ENCODE measurements around the gene COL6A2.

Gene COL6A2

DNA sequence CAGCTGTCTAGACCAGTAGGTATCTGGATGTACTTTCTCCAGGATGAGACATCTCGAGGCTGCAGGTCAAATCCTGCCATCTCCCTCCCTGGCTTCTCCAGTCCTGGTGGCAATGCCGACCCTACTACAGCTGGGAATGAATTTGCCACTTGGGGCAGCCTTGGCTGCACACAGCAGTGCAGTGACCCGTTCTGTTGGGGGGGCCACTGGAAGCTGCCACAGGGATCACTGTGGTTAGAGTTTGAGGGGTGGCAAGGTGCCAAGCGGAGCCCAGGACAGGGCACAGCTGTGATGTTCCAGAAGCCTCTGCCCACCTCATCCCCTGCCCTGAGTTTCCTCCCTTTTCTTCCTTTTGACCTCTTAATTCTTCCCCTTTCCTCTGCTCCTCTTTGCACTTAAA lies 17.1 kb downstream of the COL6A2 start:
- no peak for DNase-seq (ENCODE audit: low read depth)

DNA sequence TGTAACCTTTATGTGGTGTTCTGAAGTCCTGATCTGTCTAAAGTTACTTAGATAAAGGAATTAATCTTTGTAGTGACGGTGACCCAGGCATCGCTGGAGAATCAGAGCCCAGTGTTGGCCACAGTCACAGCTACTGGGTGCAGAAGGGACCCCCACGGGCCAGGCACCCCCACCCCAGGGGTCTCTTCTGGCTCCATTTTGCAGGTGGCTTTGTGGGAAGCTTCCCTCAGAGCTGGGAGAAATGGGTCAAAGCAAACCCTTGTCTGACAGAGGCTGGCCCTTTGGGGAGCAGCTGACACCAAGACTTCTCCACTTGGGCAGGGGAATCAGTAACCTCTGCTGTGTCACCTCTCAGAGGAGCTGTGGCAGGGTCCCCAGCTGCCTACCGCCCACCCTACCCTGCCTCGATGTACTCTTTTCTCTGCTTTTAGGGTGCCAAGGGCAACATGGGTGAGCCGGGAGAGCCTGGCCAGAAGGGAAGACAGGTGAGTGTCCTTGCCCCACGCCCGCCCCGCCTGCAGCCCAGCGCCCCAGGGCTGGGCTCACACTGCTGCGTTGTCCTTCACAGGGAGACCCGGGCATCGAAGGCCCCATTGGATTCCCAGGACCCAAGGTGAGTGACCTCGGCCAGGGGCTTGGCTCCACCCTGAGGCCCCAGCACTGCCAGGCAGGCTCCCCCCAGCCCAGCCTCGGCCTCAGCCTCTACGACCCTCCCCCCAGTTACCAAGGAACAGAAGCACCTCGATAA lies 17.7 kb downstream of the COL6A2 start:
- no peak for DNase-seq (ENCODE audit: low read depth)

DNA sequence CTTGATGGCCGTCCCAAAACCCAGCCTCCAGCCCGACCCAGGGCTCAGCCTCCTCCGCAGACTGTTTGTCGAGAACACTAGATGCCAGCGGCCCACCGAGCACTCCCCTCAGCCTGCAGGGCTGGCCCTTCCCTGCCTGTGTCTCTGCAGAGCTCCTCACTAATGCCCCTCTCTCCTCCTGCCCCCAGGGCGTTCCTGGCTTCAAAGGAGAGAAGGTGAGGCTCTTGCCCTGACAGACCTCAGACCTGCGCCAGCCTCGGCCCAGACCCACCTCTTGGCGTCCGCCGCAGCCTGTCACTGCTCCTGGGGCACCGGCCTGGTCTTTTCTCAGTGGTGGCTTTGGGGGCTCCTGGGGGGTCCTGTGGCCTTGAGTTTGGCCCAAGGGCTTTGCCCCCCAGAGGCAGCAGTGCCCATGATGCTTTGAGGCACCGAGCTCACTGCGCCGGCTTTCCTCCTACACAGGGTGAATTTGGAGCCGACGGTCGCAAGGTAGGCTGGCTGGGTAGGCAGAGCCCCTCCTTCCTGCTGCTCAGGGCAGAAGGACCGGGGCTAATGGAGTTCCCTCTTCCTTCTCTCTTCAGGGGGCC lies 18.4 kb downstream of the COL6A2 start:
- no peak for DNase-seq (ENCODE audit: low read depth)

DNA sequence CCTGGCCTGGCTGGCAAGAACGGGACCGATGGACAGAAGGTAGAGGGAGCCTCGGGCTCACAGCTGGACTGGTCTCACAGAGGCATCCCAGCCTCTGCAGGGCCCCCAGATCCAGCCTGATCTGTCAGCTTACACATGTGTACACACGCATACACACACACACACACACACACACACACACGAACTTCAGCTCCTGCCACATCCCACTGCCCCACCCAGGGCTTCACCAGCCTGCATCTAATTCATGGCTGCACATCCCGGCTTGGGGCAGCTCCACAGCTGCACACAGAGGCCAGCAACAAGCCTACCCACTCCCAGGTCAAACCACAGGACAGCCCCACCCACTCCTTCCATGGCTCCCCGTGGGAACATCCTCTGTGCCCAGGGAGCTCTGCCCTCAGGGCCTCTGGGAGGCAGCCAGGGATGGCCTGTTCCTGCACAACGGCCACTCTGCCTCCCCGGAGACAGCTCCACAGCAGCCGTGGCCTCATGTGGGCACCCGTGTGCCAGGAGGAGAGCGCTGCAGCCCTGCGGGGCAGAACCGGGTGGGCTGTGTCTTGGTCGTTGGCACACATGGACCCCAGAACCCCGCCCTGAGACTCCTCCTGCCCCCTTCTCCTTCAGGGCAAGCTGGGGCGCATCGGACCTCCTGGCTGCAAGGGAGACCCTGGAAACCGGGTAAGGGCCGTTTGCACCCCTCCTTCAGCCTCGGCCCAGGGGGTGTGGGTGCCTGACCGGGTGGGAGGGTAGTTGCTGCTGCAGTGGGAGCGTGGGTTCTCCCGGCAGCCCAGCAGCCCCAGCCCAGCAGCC lies 19.1 kb downstream of the COL6A2 start:
- DNase-seq (ENCODE audit: low read depth): no peak

DNA sequence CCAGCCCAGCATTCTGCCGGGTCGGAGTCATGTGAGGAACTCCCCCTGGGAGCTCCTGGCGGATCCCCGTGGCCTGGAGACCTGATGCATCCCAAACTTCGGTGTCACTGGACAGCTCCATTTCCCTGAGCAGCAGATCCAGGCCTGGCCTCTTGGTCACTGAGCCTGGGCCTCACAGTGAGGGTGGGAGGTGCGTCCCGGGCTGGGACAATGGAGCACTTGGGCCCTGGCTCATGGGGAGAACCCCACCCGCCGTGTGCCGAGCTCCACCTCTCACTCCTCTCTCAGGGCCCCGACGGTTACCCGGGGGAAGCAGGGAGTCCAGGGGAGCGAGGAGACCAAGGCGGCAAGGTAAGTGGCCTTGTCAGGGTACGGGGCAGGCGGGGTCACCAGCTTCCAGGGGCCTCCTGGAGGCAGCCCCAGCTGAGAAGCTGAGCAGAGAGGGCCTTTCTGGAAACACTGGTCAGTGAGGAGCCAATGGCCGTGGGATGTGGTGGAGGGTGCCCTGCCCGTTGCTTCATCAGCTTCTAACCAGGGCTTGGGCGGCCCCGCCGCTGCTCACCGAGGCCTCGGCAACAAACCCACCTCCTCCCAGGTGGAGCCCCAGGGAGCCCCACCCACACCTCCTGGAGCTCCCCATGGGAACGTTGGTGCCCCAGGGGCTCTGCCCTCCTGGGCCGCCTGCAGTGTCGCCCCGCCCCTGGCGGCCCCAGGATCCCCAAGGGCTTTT lies 19.8 kb downstream of the COL6A2 start:
- no peak for DNase-seq (ENCODE audit: low read depth)

DNA sequence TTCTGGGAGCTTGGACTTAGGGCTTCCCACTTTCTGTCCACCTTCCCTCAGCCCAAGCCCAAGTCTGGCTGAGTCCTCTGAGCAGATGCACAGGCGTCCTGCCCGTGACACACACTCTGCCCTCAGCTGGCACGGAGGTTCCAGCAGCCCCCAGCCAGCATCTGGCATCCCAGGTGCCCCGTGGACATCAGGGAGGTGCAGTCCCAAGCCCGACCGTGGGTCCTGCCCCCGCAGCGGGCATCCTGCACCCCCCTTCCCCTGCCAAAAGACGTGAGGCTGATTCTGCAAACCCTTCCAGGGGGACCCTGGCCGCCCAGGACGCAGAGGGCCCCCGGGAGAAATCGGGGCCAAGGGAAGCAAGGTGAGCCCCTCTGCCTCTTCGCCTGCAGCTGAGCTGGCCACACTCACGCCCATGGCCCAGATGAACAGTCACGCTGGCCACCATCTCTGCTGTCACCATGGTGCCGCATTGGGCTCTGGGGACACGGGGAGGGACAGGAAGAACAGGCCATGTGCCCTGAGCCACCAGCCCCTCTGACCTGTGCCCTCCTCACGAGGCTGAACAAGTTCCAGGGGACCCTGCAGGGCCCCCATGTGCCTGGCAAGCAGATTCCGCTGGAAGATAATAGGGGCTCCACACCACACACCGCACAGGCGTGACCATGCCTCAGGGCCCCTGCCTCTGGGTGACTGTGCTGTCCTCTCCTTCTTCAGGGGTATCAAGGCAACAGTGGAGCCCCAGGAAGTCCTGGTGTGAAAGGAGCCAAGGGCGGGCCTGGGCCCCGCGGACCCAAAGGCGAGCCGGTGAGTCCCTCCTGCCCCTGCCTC lies 20.6 kb downstream of the COL6A2 start:
- DNase-seq (ENCODE audit: low read depth): no peak

DNA sequence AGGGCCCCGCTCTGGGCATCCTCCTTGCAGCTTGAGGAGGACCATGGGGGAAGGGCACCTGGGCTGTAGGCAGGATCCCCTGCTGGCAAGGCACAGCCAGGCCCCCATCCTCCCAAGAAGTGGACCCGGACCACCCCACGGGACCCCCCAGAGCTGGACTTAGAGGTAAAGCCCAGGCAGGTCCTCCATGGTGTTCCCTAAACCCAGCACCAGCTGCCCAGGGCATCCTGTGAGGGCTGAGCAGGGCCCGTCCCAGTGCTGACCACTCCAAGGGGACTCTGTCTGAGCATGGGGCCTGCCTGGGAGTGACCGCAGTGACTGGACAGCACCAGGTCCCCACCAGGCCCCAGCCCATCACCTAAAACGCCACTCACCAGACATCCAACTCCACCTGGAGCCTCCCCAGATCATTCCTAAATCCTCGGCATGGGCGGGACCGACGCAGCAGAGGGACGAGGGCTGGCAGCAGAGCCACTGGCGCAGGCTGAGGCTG lies 21.3 kb downstream of the COL6A2 start:
- DNase-seq (ENCODE audit: low read depth): no peak

DNA sequence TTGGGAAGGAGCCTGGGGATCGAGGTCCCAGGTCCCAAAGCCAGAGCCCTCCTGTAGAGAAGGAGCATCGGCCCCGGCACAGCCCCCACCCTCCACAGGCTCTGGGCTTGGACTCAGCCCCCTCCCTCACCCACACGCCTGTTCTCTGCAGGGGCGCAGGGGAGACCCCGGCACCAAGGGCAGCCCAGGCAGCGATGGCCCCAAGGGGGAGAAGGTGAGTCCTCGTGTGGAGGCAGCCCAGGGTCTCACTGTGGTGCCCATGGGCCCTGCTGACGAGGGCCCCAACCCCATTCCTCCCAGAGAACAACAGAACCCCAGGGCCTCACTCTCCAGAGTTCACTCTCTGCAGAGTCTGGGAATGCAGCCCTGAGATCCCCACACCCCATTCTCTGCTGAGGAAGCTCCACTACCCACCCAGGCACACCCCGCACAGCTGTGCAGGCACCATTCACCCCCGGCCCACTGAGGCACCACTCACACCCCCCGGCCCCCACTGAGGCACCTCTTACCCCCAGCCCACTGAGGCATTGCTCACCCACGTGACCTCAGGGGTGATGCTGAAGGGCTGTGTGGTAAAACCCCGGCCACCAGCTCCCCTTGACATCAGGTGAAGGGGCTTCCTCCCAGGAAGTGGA lies 21.8 kb downstream of the COL6A2 start:
- DNase-seq (ENCODE audit: low read depth): no peak

DNA sequence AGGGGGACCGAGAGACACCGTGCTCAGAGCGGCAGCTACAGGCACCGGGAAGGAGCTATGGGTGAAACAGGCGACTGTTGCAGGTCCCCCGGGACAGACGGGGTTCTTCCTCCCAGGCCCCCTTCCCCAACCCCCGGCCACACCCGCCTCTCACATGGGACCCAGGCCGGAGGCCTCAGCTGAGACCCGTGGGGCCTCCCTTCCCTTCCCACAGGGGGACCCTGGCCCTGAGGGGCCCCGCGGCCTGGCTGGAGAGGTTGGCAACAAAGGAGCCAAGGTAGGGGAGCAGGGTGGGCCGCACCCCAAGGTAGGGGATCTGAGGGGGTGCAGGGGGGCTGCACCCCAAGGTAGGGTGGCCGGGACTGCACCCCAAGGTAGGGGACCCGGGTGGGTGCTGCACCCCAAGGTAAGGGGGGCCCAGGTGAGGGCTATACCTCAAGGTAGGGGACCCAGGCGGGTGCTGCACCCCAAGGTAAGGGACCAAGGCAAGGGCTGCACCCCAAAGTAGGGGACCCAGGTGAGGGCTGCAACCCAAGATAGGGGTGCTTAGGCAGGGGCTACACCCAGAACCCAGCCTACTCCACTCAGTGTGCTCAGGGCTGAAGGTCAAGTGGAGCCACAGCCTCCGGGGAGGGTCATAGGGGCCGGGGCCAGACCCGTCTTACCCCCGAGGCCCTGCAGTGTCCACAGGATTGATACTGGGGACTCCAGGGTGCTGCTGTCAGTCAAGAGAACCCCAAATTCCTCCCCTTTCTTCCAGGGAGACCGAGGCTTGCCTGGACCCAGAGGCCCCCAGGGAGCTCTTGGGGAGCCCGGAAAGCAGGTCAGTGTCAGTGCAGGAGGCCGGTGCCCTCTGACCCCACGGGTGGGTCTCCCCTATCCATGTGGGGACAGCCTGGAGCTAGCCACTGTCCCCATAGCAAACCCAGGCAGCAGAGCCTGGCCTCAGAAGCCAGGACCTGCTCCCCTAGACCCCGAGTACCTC lies 22.7 kb downstream of the COL6A2 start:
- DNase-seq (ENCODE audit: low read depth): no peak

DNA sequence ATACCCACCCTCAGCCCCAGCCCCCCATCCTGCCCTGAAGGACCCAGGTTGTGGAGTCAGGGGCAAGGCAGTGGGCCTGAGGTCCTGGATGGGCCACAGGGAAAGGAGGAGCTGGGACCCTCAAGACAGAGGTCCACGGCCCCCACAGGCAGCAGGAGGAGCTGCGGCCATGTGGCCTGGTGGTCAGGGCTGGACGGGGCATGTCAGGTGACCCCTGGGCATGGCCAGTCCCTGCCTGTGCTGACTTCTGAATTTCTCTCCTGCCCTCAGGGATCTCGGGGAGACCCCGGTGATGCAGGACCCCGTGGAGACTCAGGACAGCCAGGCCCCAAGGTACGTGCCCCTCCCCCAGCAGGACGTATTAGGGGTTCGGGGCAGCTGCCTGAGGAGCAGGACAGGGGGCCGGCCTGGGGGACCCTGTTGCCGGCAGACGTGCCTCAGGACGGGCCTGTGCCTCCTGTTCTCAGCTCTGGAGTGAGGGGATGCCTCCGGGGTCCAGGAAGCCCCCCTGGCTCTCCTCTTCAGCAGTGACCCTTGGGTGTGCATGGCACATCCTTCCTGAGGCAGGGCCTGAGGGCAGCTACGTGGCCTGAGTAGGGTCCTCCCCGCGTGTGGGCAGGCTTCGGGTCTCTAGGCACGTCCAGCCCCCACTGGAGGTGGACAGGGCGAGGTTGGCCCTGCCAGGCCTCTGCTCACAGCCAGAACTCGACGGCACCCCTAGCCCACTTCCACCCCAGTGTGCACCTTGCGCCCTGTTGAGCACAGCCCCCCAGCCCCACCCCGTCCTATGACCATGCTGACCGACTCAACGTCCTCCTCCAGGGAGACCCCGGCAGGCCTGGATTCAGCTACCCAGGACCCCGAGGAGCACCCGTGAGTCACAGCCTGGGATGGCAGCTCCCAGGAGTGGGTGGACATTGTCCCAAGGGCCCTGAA lies 23.6 kb downstream of the COL6A2 start:
- no peak for DNase-seq (ENCODE audit: low read depth)

DNA sequence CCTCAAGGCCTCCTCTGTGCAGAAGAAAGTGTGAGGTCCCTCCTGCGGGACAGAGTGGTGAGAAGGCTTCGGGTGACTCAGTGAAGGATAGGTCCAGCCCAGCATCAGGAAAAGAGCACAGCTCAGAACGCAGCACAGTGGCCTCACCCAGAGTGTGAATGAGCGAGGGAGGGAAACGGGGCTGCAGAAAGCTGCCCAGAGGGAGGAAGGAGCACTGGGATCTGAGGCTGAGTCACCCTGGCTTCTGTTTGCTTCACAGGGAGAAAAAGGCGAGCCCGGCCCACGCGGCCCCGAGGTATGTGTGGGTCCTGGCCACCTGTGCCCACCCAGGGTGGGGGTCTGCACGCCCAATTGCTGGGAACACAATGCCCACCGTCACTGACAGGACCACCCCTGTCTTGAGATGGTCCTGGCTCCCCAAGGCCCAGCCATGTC lies 24.3 kb downstream of the COL6A2 start:
- no peak for DNase-seq (ENCODE audit: low read depth)

DNA sequence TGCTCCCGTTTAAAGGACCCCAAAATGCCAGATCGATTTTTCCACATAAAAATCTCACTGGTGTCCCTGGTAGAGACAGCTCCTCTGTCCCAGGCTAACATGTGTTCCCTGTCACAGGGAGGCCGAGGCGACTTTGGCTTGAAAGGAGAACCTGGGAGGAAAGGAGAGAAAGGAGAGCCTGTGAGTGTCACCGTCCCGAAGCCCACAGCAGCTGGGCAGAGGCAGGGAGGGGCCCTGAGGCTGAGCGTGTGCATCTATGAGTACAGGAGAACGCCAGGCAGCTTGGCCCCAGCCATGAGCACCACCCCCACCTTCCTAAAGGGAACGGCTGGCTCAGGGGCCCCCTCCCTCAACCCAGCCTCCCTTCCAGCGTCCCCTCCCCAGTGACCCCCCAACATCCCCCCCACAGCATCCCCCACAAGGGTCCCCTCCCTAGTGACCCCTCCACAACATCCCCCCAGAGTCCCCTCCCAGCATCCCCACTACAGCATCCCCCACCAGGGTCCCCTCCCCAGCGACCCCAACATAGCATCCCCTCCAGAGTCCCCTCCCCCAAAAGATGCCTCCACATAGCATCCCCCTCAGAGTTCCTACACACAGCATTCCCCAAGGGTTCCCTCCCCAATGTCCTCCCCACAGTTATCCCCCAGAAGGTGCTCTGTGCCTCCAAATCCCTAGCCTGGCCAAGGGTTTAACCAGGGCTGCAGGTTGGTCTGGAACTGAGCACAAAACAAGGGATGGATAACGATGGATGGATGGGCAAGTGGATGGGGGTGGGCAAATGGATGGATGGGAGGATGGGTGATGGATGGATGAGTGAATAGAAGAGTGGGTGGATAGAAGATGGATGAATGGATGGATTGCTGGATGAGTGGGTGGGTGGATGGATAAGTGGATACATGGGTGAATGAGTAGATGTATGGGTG lies 25.1 kb downstream of the COL6A2 start:
- no peak for DNase-seq (ENCODE audit: low read depth)

DNA sequence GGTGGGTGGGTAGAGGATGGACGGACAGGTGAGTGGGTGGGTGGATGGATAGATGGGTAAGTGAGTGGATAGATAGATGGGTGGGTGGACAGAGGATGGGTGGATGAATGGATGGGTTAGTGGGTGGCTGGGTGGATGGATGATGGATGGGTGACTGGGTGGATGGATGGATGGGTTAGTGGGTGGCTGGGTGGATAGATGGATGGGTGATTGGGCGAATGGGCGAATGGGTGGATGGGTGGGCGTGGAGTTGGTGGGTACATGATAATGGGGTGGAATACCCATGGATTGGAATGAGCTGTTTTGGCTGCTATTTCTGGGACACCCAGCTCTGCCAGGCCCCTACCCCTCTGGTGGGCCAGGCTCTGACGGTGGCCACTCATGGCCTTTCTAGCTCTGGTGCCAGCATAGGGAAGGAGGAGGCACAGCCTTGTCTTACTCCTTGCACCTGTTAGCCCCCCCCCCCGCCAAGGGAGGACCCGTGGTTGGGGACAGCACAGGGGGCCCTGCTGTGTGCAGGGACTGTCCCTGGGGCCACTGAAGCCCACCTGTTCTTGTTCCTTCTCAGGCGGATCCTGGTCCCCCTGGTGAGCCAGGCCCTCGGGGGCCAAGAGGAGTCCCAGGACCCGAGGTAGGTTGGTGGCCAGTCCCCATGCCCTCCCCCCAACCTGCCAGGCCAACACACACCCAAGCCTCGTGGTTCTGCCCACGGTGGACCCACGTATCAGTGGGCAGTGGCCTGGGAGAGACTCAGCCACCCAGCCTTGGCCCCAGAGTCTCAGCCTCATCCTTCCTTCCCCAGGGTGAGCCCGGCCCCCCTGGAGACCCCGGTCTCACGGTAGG lies 26.4 kb downstream of the COL6A2 start:
- no peak for DNase-seq (ENCODE audit: low read depth)

DNA sequence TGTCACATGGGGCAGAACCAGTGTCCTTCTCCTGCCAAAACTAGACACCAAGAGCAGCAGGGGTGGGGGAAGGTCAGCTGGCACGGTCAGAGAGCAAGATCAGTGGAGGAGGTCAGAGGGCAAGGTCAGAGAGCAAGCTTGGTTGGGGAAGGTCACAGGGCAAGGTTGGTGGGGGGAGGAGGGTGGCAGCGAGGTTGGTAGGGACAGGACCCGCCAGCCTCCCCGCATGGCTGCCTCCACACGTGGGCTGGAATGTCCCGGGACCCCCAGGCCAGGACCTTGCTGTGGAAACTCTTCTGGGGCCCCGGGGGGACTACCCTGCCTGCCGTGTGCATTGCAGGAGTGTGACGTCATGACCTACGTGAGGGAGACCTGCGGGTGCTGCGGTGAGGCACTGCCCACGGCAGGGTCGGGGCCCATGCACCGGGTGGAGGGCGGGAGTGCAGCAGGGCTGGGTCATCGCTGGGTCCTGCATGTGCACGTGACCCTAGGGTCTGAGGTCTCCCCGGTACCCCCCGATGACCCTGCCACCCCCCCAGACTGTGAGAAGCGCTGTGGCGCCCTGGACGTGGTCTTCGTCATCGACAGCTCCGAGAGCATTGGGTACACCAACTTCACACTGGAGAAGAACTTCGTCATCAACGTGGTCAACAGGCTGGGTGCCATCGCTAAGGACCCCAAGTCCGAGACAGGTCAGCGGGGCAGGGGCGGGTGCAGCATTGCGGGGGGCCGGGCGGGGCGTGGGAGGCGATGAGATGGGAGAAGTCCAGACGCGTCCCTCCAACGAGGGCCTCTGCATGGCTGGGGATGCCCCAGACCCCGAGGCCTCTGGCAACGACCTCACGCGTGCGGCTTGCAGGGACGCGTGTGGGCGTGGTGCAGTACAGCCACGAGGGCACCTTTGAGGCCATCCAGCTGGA lies 27.3 kb downstream of the COL6A2 start:
- DNase-seq (ENCODE audit: low read depth): no peak

DNA sequence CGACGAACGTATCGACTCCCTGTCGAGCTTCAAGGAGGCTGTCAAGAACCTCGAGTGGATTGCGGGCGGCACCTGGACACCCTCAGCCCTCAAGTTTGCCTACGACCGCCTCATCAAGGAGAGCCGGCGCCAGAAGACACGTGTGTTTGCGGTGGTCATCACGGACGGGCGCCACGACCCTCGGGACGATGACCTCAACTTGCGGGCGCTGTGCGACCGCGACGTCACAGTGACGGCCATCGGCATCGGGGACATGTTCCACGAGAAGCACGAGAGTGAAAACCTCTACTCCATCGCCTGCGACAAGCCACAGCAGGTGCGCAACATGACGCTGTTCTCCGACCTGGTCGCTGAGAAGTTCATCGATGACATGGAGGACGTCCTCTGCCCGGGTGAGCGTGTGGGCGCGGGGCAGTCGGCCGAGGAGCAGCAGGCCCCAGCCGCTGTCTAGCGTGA lies 28.0 kb downstream of the COL6A2 start:
- DNase-seq (ENCODE audit: low read depth): no peak

Data from stimulated activated CD8-positive, alpha-beta memory T cell treated with anti-CD3 and anti-CD28 coated beads, Interleukin-15, amount 100 ng/mL, for 24 hours (primary cell).